Activated CD4-positive, alpha-beta T cell treated with anti-CD3 and anti-CD28 coated beads for 1 hour (primary cell): ENCODE measurements around the gene SLF2.
"Not testable (repeated sequence)": the region's sequence is repeated elsewhere in the genome, so short reads cannot be mapped to it uniquely, and the experiment has no call there.

ENCODE experiments used
- DNase-seq: peaks from one replicate; pipeline ENCODE4 v3.0.0-alpha.2; 2020

Gene SLF2

GRCh38 chr10:100881556-100882213 is 31.1 kb upstream of the SLF2 start:
- DNase-seq: no peak

- DNase-seq: no peak
Measured at GRCh38 chr10:100882252-100882651, 30.5 kb upstream of the SLF2 start.

- no peak for DNase-seq
Measured at GRCh38 chr10:100882671-100883311, 30.0 kb upstream of the SLF2 start.

- no peak for DNase-seq
Measured at GRCh38 chr10:100883312-100883821, 29.4 kb upstream of the SLF2 start.

GRCh38 chr10:100885611-100886010 is 27.2 kb upstream of the SLF2 start:
- DNase-seq: not testable (repeated sequence)

- DNase-seq: no peak
Measured at GRCh38 chr10:100886091-100886490, 26.7 kb upstream of the SLF2 start.

- DNase-seq: no peak
Measured at GRCh38 chr10:100886521-100886920, 26.2 kb upstream of the SLF2 start.

- DNase-seq: no peak
Measured at GRCh38 chr10:100886963-100887362, 25.8 kb upstream of the SLF2 start.

GRCh38 chr10:100887761-100888296 is 24.9 kb upstream of the SLF2 start:
- DNase-seq: no peak

- DNase-seq: no peak
Measured at GRCh38 chr10:100888957-100889356, 23.8 kb upstream of the SLF2 start.

- DNase-seq: no peak
Measured at GRCh38 chr10:100889546-100889945, 23.2 kb upstream of the SLF2 start.

- no peak for DNase-seq
Measured at GRCh38 chr10:100890141-100890672, 22.6 kb upstream of the SLF2 start.

- DNase-seq: no peak
Measured at GRCh38 chr10:100890673-100891317, 22.0 kb upstream of the SLF2 start.

GRCh38 chr10:100894033-100894432 is 18.7 kb upstream of the SLF2 start:
- no peak for DNase-seq

- no peak for DNase-seq
Measured at GRCh38 chr10:100894589-100895294, 18.0 kb upstream of the SLF2 start.

GRCh38 chr10:100895346-100895745 is 17.4 kb upstream of the SLF2 start:
- DNase-seq: no peak

- no peak for DNase-seq
Measured at GRCh38 chr10:100895896-100896295, 16.9 kb upstream of the SLF2 start.

- DNase-seq: no peak
Measured at GRCh38 chr10:100896876-100897461, 15.8 kb upstream of the SLF2 start.

GRCh38 chr10:100897976-100898375 is 14.8 kb upstream of the SLF2 start:
- DNase-seq: no peak

- DNase-seq: no peak
Measured at GRCh38 chr10:100899171-100899570, 13.6 kb upstream of the SLF2 start.

- DNase-seq: no peak
Measured at GRCh38 chr10:100901051-100901450, 11.7 kb upstream of the SLF2 start.

- no peak for DNase-seq
Measured at GRCh38 chr10:100902622-100903021, 10.1 kb upstream of the SLF2 start.

- DNase-seq: no peak
Measured at GRCh38 chr10:100904917-100905316, 7.8 kb upstream of the SLF2 start.
